ENCODE data around the gene BGLAP.

- TF ChIP-seq CTCF (optimal IDR thresholded peaks at IDR 0.05 in 1 of 3, IDR thresholded peaks at IDR 0.05 in 1 of 3, conservative IDR thresholded peaks at IDR 0.05 in 1 of 3; ENCODE audit: extremely low read depth in 1 of 3, insufficient read depth in 2 of 3, low read length in 3 of 3) (no peak), EZH2 (IDR thresholded peaks at IDR 0.05; ENCODE audit: low read length) (no peak)
Observed at GRCh38 chr1:156276966-156277381, 35.0 kb downstream of the BGLAP start.

All from keratinocyte (primary cell).